Mucosa of rectum (tissue), 2 donors: ENCODE measurements around the gene ZNF277.
A peak's percentile ranks its signal among the peaks of the same experiment; 100 is the strongest.

ENCODE experiments used
- H3K27ac ChIP-seq, 2 donors: one replicate each; pipeline ENCODE4 v1.7.0; 2013; ENCODE audit warnings: inconsistent platforms in 2 of 2, low read depth in 2 of 2, low read length in 2 of 2
- H3K27me3 ChIP-seq, 2 donors: one replicate each; pipeline ENCODE4 v1.7.0; 2013; ENCODE audit warnings: low read length in 2 of 2; ENCODE audit not compliant: control insufficient read depth in 2 of 2, insufficient read depth in 2 of 2
- H3K36me3 ChIP-seq, 2 donors: one replicate each; pipeline ENCODE4 v1.7.0; 2013; ENCODE audit warnings: low read length in 2 of 2; ENCODE audit not compliant: control insufficient read depth in 2 of 2, insufficient read depth in 2 of 2
- H3K4me1 ChIP-seq, 2 donors: one replicate each; pipeline ENCODE4 v1.7.0; 2013; ENCODE audit warnings: low read length in 2 of 2, mild to moderate bottlenecking in 1 of 2; ENCODE audit not compliant: control insufficient read depth in 2 of 2, insufficient read depth in 2 of 2
- H3K4me3 ChIP-seq, 2 donors: one replicate each; pipeline ENCODE4 v1.7.0; 2013; ENCODE audit warnings: low read length in 2 of 2
- H3K9ac ChIP-seq, 2 donors: one replicate each; pipeline ENCODE4 v1.7.0; 2013; ENCODE audit warnings: low read length in 2 of 2, low read depth in 1 of 2, mild to moderate bottlenecking in 1 of 2
- H3K9me3 ChIP-seq, 2 donors: one replicate each; pipeline ENCODE4 v1.7.0; 2013; ENCODE audit warnings: low read length in 2 of 2; ENCODE audit not compliant: control insufficient read depth in 2 of 2
- donor health status: healthy.
- donor health status: Normal muscosa, but diverticular disease.

The ZNF277 gene, protein sequence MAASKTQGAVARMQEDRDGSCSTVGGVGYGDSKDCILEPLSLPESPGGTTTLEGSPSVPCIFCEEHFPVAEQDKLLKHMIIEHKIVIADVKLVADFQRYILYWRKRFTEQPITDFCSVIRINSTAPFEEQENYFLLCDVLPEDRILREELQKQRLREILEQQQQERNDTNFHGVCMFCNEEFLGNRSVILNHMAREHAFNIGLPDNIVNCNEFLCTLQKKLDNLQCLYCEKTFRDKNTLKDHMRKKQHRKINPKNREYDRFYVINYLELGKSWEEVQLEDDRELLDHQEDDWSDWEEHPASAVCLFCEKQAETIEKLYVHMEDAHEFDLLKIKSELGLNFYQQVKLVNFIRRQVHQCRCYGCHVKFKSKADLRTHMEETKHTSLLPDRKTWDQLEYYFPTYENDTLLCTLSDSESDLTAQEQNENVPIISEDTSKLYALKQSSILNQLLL

DNA sequence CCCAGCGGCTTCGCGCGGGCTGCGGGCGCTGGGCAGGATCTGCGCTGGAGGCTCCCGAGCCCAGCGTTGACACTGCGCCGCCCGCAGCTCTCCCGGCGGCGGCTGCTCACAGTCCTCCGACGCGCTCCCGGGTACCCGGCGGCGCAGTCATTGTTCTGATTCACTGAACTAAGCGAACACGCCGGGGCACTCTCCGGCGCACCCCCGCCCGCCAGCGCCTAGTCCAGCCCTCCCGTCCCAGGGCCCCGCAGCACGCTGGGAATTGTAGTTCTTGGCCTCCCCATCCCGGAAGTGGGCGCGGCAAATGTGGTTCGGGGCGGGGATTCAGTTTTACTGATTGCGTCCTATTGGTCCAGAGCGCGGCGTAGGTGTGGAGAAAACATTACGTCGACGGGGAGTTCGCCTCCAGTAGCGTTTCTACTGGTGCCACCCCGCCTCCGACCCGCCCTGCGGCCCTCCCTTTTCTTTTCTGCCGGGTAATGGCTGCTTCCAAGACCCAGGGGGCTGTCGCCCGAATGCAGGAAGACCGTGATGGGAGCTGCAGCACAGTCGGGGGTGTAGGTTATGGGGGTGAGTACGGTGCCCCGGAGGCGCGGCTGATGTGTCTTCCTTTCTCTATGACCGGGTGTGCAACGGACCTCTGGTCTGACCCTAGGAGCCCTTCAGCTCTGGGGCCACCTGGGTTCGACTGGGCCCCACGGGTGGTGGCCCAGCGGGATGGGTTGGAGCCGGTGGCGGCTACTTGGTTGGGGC lies at the start of gene ZNF277, which contains the start of gene DOCK4:
ZNF277 (plus strand) TSS at position 458 of the 753 bp plus-strand sequence; CDS start at position 480, 22 bp downstream.
DOCK4 (minus strand) TSS at position 162 of the 753 bp plus-strand sequence. CDS start 261 bp downstream, outside the sequence.
- Histone ChIP-seq H3K9ac (peak within 1 kb of the TSS; percentile 89 to 94), H3K27ac (peak within 1 kb of the TSS; percentile 65 to 78), H3K4me3 (peak within 1 kb of the TSS; percentile 85 to 96), H3K27me3 (peaks cover 0 to 5% of the 10 kb centered on the region in 2 donors), H3K36me3 (no peaks in the 10 kb centered on the region), H3K9me3 (no peaks in the 10 kb centered on the region), H3K4me1 (peaks cover 0 to 16% of the 10 kb centered on the region in 2 donors)

DNA sequence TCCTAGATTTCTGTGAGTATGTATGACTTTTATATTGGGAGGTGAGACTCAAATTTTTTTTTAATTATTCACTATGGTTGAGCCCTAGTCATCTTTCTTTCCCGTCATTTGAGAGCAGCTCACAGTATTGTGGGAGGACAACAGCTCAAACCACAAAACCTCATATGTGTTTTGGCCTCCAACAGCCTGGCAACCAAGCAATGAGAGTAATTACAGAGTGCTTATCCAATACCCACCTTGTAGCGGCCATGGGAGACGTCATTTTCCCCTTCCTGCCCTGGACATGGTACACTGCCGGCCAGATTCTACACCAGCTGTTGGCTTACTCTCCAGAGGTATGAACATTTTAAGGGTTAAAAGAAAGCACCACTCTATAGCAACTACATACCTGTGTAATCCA lies 49.4 kb upstream of the ZNF277 start:
- Histone ChIP-seq H3K9me3 (no peaks in the 10 kb centered on the region), H3K27me3 (no peaks in the 10 kb centered on the region), H3K4me1 (no peaks in the 10 kb centered on the region), H3K27ac (no peak overlapping the region), H3K36me3 (no peaks in the 10 kb centered on the region), H3K9ac (no peak overlapping the region), H3K4me3 (no peak overlapping the region)

GRCh38 chr7:112159351-112159750 lies 47.1 kb upstream of the ZNF277 start:
- H3K4me1 ChIP-seq = no peaks in the 10 kb centered on the region
- no peak overlapping the region for H3K9ac ChIP-seq
- H3K27ac ChIP-seq = no peak overlapping the region
- no peaks in the 10 kb centered on the region for H3K27me3 ChIP-seq
- no peak overlapping the region for H3K4me3 ChIP-seq
- no peaks in the 10 kb centered on the region for H3K36me3 ChIP-seq
- no peaks in the 10 kb centered on the region for H3K9me3 ChIP-seq

DNA sequence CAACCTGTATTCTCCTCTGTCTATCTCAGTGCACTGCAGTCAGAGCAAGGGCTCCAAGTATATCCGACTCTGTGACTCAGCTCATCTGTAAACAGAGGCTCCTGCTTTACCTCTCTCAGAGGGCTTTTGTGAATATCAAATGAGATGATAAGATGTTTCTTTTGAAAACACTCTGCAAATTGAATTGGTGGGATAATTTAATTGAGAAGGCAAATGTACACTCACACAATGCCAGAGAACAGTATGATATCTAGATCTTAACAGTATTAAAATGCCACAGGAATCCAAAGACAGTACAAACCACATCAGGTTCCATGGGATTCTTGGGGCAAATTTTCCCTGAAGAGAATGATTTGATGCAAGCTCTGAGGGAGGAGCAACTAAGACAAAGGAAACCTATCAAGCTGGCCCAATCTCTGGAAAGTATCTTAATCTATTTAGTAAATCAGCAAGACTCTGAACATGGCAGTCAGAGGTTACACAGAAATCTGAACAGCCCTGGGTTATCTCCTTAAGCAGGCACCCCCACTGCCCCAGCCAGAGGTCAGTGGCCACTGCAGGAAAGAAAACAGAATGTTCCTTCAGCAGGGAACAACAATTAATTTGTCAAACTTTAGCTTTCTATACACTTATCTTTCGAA lies 46.2 kb upstream of the ZNF277 start:
- Histone ChIP-seq H3K9me3 (no peaks in the 10 kb centered on the region), H3K4me1 (no peaks in the 10 kb centered on the region), H3K4me3 (no peak overlapping the region), H3K27me3 (no peaks in the 10 kb centered on the region), H3K36me3 (no peaks in the 10 kb centered on the region), H3K27ac (no peak overlapping the region), H3K9ac (no peak overlapping the region)

- no peaks in the 10 kb centered on the region for H3K9me3 ChIP-seq
- no peaks in the 10 kb centered on the region for H3K36me3 ChIP-seq
- H3K9ac ChIP-seq = no peak overlapping the region
- no peak overlapping the region for H3K27ac ChIP-seq
- no peaks in the 10 kb centered on the region for H3K27me3 ChIP-seq
- no peaks in the 10 kb centered on the region for H3K4me1 ChIP-seq
- no peak overlapping the region for H3K4me3 ChIP-seq
Observed at GRCh38 chr7:112160771-112161150, 45.7 kb upstream of the ZNF277 start.

GRCh38 chr7:112161253-112162141 lies 45.0 kb upstream of the ZNF277 start:
- Histone ChIP-seq H3K27me3 (no peaks in the 10 kb centered on the region), H3K9ac (no peak overlapping the region), H3K27ac (no peak overlapping the region), H3K9me3 (no peaks in the 10 kb centered on the region), H3K4me3 (no peak overlapping the region), H3K36me3 (no peaks in the 10 kb centered on the region), H3K4me1 (no peaks in the 10 kb centered on the region)

DNA sequence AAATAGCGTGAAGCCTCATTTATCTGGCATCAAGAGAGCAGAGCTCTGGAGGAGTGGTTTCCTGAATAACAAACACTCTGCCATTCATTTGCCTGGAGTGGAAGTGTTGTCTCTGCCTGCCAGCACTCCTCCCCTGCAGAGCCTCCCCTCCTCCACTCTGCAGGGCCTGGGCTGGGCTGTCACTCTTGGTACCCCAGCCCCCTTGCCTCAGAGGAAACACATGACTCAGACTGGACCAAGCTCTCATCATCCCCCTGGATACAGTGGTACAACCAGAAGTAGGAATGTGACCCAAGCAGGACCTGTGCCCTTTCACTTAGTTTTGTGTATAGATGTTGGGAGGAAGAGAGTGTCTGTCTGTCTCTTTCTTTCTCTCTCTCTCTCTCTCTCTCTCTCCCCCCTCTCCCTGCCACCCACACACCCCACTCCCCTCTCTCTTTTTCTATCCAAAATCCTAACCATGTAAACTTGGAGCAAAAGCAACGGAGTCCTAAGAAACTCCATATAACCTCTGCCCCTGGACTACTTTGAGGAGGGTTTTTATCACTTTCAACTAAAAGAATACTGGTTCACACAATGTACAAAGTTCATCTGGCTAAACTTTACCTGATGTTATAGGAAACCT lies 44.2 kb upstream of the ZNF277 start:
- H3K27ac ChIP-seq = no peak overlapping the region

GRCh38 chr7:112162784-112163506 lies 43.5 kb upstream of the ZNF277 start:
- no peak overlapping the region for H3K27ac ChIP-seq
- no peak overlapping the region for H3K4me3 ChIP-seq
- no peaks in the 10 kb centered on the region for H3K9me3 ChIP-seq
- H3K36me3 ChIP-seq = no peaks in the 10 kb centered on the region
- H3K27me3 ChIP-seq = no peaks in the 10 kb centered on the region
- no peaks in the 10 kb centered on the region for H3K4me1 ChIP-seq
- no peak overlapping the region for H3K9ac ChIP-seq

More for the DNA sequence above, 44.2 kb upstream of the ZNF277 start:
- Histone ChIP-seq H3K4me1 (no peaks in the 10 kb centered on the region), H3K36me3 (no peaks in the 10 kb centered on the region), H3K27me3 (no peaks in the 10 kb centered on the region), H3K9me3 (no peaks in the 10 kb centered on the region), H3K4me3 (no peak overlapping the region), H3K9ac (no peak overlapping the region)

DNA sequence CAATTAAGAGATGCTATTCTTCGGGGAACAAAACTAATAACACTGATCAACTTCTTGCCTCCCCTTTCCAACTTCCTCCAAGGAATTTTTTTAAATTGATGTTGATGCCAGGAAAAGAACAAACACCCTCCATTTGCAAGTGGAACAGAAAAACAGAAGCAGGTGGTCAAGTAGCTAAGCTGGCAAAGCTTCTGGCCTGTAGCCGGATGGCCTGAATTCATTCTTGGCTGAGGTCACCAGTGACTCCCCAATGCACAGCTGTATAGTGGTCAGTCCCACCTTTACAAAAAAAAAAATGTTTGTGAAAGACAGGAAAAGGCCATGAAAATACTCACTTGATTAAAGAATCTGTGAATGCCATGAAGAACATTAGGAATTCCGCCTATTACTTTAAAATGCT lies 39.3 kb upstream of the ZNF277 start:
- H3K4me1 ChIP-seq = no peaks in the 10 kb centered on the region
- no peak overlapping the region for H3K4me3 ChIP-seq
- no peaks in the 10 kb centered on the region for H3K27me3 ChIP-seq
- H3K27ac ChIP-seq = no peak overlapping the region
- no peaks in the 10 kb centered on the region for H3K36me3 ChIP-seq
- no peak overlapping the region for H3K9ac ChIP-seq
- no peaks in the 10 kb centered on the region for H3K9me3 ChIP-seq
